Femur (tissue), 1 donor: ENCODE results near the gene CHCHD6.
A peak's percentile ranks its signal among the peaks of the same experiment; 100 is the strongest.

Experiments used
- DNase-seq: peaks from one replicate; pipeline ENCODE4 v3.0.0-alpha.2; 2017

Gene CHCHD6

DNA sequence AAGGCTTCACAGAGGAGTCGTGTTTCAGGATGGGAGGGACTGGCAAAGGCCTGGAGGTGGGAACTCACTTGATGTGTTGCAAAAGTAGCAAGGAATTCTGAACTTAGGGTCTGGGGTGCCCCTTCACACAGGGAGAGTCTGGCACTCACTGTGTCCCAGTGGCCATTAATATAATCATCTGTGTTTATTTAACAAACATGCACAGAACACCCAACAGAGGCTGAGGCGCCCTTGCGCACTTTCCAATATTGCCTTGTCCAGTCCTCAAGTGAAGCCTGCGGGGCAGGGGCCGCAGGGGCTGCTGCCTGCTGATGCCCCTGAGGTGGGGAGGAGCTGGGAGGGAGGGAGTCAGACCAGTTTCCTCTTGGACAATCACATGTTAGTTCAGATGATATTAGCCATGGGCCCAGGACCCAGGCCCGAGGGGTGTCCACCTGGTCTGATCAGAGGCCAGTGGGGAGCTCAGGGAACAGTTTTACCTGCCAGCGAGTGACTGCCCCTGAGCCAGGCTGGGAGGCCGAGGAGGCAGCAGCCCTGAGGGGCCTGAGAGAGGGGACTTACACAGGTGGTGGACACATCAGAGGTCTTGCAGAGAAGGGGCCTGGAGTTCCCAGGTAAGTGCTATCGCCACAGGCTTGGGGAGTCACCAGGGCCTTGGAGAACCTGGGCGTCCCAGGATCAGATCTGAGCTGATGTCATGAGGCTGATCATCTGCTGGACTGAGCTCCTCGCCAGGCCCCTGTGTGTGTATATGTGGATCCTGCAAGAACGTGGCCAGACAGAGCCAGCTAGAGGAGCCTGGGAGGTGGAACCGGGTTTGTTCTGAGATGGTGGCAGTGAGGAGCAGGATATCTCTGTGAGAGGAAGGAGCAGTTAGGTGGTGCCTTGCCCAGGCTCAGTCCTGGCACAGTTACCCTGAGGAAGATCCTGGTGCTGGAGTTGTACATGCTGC, 35.3 kb upstream of the CHCHD6 start:
- DNase-seq, result no peak

DNA sequence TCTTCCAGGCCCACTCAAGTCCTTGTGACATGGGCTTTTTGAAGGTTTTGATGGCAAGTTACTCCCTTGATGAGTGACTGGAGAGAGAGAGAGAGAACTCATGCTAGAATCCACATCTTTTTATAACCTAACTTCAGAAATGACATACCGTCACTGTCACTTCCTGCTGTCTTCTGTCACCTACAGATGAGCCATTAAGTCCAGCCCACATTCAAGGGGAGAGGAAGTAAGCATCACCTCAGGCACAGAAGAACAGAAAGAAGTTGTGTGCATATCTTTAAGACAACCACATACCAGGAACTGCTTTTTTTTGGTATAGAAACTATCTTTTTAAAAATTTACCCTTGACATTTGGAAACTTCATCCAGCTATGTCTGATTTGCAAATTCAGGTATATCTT, 32.5 kb upstream of the CHCHD6 start:
- DNase-seq, result no peak

DNA sequence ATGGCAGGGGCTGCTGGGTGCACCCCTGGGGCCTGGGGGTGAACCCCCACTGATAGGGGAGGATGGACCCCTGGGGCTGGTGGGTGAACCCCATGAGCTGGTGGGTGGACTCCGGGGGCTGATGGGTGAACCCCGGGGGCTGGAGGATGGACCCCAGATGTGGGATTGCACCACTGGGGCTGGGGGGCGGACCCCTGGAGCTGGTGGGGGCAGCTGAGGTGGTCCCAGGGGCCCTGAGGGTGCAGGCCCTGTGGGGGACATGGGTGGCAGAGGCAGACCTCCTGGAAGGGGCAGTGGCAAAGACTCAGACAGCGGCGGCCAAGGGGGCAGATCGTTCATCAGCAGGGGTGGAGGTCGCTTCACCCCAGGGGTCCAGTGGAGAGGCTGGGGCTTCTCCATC, 31.7 kb upstream of the CHCHD6 start:
- no peak for DNase-seq

DNA sequence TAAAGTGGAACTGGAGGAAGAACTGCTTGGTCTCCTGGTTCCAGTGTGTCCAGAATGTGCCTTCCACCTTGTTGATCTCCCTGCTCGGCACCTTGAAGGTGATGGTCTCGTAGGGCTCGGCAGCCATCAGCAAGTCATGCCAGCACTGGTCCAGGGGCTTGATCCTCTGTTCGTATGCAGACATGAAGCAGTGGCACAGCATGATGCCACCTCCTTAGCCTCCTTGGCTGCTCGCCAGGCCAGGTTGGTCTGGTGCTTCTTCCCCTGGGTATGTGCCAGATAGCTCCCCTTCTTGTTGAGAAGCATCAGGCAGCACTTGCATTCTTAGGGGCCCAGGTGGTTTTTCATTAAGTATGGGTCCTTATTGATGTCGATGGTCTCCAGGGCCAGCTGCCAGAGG, 31.3 kb upstream of the CHCHD6 start:
- no peak for DNase-seq

DNA sequence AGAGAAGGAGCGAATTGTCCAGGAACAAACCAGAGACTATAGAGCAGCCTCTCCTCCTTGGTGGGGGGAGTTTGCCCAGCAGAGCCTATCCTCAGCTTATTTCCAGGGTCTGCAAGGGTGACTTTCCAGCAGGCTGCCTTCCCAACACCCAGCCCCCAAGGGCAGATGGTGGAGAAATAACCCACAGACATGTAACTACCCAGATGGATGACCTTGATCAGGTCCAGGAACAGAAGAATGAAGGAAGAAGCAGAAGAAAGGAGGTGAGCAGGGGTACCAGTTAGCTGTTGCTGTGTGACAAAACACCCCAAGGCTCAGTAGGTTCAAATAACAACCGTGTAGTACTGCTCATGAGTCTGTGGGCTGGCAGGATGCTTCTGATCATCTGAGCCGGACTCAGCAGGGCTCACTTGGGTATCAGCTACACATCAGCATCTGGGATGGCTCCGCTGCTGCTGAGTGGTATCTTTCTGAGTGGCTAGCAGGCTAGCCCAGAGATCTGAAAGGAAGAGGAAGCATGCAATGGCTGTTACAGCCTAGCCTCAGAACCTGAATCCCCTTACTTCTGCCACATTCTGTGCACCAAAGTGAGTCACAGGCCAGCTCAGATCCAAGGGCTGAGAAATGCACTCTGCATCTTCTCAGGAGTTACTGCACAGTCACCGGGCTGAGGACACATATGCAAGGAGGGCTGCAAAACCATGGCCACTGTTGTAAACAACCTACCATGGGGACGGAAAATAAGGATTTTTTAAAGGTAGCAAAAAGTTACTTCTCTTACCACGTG, 26.9 kb upstream of the CHCHD6 start:
- DNase-seq, result no peak

DNA sequence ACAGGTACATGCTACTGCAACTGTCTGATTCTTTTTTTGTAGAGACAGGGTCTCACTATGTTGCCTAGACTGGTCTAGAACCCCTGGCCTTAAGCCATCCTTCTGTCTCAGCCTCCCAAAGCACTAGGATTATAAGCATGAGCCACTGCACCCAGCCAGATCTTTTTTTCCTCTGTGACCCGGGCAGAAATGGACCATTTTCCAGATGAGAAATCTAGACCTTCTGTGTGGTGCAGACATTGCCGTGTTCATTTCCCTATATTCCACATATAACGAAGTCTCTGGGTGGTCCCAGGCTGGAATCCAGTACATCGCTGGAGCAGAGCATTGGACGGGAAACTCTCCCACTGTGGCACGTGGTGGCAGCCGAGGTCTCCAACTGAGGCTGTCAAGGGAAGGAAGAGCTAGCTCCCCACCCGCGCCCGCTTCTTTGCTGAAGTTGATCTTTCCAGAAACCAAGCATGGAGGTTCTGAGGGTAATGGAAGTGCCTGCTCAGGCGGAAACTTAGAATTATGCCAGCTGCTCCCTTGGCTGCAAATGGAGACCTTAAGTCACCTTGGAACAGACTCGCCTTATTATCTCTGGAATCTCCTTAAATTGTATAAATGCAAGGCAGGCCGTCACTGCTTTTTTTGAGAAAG, 26.1 kb upstream of the CHCHD6 start:
- DNase-seq, result no peak

DNA sequence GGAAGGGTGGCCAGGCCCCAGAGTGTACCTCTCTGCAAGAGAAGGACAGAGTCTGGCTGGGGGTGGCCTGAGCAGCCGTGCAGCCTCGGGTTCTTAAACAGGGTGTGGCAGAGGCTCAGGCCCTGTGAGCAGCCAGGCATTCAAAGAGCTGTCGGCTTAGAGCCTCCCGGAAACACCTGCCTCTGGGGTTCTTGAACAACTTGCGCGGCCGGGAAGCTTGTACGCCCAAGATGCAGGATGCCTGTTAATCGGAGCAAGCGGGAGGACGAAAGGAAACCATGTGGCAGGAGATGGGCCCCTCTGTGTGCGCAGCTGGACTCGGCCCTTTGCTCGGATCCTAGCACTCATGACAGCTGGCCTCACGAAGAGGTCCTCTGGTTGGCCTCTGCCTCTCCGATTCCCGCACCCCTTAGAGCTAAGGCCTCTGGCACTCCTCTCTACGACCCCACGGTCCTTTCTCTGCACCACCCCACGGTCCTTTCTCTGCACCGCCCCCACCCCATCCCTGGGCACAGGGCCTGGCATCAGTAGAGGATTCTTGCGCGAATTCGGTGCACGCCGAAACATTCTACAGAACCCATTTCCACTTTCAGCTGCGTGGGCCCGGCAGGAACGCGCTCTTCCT, 25.2 kb upstream of the CHCHD6 start:
- DNase-seq, result no peak

DNA sequence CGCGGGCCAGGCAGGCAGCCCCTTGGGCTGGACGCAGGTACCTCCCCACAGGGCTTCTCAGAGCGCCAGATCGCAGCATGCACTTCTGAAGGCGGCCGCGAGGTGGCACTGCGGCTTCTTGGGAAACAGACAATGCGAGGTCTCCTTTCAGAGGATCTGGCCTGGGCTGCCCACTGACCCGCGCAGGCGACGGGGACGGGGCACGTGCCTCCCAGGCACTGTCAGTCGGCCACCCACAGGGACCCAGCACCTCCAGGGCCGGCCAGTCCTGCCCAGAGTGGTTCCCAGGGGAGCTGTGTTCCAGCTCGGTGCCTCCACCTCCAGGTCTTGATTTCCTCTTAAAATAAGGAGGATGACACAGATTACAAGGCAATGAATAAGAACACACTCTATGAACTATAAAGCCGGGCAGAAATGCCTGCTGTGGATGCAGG, 24.7 kb upstream of the CHCHD6 start:
- DNase-seq, result peak; percentile 88

DNA sequence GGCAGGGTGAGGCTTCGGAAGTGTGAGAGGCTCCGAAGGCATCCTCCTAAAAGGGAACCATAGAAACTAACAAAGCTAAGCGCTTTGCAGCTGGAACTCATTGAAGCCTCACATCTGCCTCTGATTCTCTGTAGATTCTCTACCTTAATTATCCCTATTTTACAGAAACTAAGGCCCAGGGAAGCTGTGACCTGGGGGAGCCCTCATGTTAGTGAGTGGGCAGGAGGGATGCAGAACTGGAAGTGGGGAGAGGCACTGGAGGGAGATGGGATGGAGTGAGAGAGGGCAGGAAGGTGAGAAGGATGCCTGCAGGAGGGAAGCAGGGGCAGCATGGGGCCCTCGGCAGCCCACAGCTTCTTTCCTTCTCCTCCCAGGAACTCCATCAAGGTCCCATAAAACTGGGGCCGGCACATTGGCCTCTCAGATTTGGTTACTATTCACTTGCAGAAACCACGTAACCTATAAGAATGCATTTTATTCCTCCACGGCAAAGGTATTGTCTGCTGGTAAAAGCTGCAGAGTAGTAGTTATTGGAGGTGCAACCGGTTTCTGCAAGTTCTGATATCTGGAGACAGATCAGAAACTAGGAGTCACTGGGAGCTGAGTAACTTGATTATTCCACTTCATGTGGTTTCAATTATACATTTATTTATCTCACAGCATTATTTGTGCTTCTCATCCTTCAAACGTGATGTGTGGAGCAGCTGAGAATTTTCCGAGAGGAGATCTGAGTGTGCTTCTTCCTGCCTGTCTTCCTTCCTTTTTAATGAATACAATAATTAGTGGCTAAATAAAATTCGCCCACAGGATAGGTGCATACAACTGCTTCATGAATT, 24.0 kb upstream of the CHCHD6 start:
- DNase-seq, result no peak

DNA sequence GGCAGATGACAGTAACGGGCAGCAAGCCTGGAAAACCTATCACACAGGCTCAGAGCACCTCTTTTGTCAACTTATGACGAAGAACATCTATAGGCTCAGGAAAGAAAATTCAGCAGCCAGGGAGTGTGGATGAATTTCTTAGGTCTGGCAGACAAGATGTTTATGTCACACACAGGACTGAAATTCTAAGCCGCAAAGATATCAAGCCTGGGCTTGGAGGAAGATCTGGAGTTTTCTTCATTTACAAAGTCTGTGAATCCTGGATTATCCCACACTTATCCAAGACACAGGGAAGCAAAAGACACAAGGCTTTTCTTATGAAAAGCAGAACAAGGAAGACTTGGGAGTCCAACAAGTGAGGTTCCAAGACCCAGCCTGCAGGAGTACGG, 23.4 kb upstream of the CHCHD6 start:
- DNase-seq, result no peak

DNA sequence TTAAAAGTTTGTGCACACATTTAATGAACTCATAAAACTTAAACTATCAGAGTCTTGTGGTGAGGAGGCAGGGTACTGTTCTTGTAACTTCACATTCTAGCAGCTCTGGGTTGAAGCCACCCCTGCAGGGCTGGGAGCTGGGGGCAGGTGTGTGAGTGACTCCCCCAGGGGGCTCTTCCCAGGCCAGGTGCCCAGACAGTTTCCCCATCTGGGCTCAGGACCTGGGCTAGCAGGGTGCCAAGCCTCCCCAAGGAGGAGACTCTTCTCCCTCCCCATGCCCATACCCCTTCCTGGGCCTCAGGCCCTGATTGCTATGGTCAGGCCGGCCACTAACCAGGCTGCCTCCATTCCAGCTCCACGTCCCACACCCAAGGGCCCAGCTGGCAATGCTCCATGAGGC, 22.0 kb upstream of the CHCHD6 start:
- no peak for DNase-seq

DNA sequence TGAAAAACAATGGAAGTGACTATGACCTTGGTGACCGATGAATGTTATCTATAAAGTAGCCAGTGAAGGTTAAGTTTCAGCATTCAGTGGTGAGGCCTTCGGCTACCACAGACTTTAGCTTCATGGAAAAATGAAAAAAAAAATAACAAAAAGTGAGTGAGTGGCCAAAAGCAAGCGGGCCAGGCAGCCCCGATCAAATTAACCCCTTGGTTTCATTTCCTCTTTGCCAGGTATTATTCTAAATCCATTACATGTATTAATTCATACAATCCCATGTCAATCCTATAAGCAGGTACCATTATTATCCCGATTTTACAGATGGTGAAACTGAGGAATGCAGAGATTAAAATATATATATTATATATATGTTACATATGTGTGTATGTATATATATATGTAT, 21.0 kb upstream of the CHCHD6 start:
- DNase-seq, result no peak

DNA sequence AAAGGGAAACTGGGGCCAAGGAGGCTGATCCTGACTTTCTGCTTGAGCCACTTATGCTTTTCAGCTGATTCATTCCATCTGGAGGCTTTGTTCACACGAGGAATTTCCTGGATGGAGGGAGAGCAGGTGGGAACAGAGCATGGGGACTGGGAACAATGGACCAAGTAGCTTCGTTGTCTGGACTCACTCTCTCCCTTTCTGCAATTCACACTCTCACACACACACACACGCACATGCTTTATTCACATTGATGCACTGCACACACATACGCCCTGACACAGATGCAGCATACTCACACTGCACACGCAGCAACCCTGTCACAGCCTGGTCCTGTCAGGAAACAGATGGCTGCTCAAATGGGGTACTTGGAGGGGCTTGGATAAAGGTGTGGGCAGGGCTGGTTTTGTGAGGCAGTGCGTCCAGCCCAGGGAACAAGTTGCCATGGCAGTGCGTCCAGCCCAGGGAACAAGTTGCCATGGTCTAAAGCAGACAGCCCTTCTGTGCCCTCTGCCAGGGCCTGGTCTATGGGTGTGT, 19.8 kb upstream of the CHCHD6 start:
- peak; percentile 50 for DNase-seq

DNA sequence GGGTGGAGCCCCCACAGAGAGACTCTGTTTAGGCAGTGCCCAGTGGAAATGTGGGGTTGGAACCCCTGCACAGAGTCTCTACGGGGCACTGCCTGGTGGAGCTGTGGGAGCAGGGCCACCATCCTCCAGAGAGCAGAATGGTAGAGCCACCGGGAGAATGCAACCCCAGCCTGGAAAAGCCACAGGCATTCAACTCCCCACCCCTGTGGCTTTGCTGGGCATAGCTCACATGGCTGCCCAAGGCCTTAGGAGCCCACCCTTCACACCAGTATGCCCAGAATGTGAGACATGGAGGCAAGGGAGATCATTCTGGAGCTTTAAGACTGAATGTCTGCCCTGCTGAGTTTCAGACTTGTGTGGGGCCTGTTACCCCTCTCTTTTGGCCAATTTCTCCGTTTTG, 19.0 kb upstream of the CHCHD6 start:
- DNase-seq, result no peak

DNA sequence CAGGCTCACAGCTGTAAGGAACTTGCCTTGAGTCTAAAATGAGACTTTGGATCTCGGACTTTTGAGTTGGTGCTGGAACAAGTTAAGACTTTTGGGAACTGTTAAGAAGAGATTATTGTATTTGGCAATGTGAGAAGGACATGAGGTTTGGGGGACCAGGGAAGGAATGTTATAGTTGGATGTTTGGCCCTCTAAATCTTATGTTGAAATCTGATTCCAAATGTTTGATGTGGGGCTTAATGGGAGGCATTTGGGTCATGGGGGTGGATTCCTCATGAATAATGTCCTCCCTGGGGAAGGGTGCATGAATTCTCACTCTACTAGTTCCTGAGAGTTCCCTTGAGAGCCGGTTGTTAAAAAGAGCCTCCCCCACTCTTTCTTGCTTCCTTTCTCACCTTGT, 18.5 kb upstream of the CHCHD6 start:
- DNase-seq, result no peak

DNA sequence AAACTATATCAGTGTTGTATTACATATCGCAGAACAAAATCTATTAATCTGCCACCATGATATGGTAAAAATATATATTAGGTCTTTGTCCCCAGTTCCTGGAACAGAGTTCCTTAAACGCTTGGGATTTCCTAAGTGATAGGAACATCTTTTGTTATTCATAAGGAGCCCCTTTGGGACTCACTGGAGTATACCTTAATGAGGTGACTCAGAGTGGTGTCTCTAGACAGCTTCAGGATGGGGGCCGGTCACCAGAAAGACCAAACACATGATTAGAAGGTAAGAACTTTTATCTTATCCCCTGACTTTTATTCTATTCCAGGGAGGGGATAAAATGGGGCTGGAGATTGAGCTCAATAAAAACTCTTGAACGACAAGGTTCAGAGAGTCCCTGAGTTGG, 12.3 kb upstream of the CHCHD6 start:
- DNase-seq, result no peak

DNA sequence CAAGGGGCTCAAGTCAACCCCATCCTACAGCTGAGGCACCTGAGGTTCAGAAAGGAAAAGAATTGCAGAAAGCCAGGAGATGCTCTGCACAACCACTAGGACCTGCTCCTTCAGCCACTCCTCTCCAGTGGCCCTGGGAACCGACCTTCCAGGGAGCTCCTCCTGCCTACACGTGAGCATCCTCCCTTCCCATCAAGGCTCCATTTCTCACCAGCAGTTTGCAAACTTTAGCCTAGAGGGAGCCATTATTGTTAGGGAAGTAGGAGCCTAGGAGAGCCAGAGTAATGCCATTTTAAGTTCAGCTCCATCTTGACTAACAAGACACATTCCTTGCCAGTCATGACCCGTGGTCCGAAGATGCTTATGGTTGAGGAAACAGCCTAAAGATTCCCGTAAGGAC, 11.2 kb upstream of the CHCHD6 start:
- DNase-seq, result no peak

DNA sequence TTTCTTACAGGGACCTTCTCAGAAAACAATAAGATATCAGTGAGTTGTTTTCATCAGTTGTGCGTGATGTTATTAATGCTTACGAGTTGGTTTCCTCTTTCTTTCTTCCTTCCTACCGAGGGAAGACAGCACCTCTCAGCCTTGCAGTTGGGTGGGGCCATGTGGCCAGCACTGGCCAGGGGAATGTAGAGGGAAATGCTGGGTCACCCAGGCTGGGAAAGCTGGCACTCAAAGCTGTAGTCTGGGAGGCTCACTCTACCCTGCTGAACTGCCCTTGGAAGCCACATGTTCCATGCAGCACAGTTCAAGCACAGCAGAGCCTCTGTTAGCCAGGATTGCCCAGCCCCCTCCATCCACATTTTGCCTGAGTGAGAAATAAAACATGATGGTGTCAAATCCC, 10.1 kb upstream of the CHCHD6 start:
- DNase-seq, result no peak

DNA sequence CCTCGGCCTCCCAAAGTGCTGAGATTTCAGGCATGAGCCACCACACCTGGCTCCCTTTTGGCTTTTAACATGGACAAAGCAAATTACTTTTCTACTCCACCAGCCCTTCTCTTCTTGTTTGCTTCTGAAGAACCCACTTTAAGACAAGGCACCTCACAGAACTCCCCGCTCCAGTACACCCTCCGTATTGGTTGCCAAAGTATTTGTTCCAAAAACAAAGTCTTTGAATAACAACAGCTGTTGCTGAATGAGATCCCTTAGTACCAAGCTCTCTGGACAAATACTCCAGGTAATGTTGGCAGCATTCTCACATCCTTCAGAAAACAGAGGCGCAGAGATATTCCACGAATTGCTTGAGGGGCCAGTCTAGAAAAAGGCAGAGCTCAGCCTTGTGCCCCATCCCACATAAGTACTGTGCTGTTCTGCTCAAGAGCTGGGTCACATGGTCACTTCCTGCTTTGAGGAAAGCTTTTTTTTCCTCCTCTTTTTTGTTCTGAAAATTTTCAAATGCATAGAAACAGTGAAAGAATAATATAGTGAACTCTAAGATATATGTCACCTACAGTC, 7.3 kb upstream of the CHCHD6 start:
- DNase-seq, result no peak

DNA sequence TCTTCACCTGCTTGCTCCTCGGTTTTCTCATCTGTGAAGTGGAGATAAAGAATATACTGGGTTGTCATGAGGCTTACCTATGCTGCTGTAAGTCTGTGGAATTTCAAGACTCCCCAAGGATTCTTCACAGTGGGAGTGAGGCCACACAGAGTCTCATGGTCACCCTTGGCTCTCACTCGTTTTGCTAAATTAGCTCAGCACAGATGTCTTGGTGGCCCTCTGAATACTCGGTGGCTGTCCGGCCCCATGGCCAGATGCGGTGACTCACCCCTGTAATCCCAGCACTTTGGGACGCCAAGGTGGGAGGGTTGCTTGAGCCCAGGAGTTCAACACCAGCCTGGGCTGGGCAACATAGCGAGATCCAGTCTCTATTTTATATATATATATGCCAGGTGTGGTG, 5.0 kb upstream of the CHCHD6 start:
- DNase-seq, result no peak

DNA sequence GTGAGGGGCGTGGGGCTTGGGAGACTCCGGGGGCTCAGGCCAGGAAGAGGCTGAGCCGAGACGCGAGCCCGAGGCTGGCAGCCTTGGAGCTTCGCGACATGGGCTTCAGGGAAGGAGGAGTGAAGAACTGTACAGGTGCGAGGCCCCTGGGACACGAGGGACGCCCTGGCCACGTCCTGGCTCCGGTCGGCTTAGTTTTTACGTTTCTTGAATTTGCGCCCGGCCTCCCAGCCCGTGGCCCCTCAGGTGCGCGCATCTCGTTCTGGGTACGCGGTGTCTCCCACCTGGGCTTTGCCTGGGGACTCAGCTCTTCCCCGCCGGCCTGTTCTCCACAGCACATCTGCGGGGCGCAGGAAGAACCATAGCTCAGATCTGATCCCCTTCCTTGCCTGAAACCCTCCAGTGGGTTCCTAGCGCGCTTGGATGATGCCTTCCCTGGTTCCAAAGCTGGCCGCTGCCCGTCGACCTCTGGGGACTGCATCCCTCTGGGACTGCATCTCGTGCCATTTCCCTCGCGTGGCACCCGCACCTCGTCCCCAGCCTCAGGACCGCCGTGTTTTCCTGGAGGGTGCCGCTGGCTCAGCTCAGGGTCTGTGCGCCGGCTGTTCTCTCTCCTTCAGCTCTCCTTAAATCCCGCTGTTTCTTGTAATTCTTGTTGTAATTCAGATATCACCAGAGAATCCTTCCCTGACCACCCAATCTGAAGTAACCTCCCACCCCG, 614 bp downstream of the CHCHD6 start:
- DNase-seq, result no peak
